Measurements from ENCODE around the gene TBC1D19.

The TBC1D19 gene

GRCh38 chr4:26782830-26783202 lies 198.9 kb downstream of the TBC1D19 start:
- no peak for DNase-seq (ENCODE audit: low spot score)

- no peak for DNase-seq (ENCODE audit: low spot score)
These were observed 200.5 kb downstream of the TBC1D19 start for GRCh38 chr4:26784207-26784865.

GRCh38 chr4:26785312-26785711 lies 201.4 kb downstream of the TBC1D19 start:
- DNase-seq (ENCODE audit: low spot score): no peak

- DNase-seq (ENCODE audit: low spot score): no peak
These were observed 201.9 kb downstream of the TBC1D19 start for GRCh38 chr4:26785810-26786209.

- DNase-seq (ENCODE audit: low spot score): no peak
These were observed 203.0 kb downstream of the TBC1D19 start for GRCh38 chr4:26786916-26787315.

GRCh38 chr4:26787461-26788340 lies 203.8 kb downstream of the TBC1D19 start:
- no peak for DNase-seq (ENCODE audit: low spot score)

- DNase-seq (ENCODE audit: low spot score): no peak
These were observed 204.5 kb downstream of the TBC1D19 start for GRCh38 chr4:26788341-26788733.

GRCh38 chr4:26789208-26789607 lies 205.3 kb downstream of the TBC1D19 start:
- DNase-seq (ENCODE audit: low spot score): no peak

- no peak for DNase-seq (ENCODE audit: low spot score)
These were observed 207.5 kb downstream of the TBC1D19 start for GRCh38 chr4:26791346-26791745.

GRCh38 chr4:26792639-26793038 lies 208.8 kb downstream of the TBC1D19 start:
- DNase-seq (ENCODE audit: low spot score): no peak

- no peak for DNase-seq (ENCODE audit: low spot score)
These were observed 209.9 kb downstream of the TBC1D19 start for GRCh38 chr4:26793735-26794134.

GRCh38 chr4:26796081-26796480 lies 212.2 kb downstream of the TBC1D19 start:
- no peak for DNase-seq (ENCODE audit: low spot score)

- no peak for DNase-seq (ENCODE audit: low spot score)
These were observed 218.9 kb downstream of the TBC1D19 start for GRCh38 chr4:26802790-26803189.

- no peak for DNase-seq (ENCODE audit: low spot score)
These were observed 219.5 kb downstream of the TBC1D19 start for GRCh38 chr4:26803211-26803861.

- no peak for DNase-seq (ENCODE audit: low spot score)
These were observed 220.6 kb downstream of the TBC1D19 start for GRCh38 chr4:26804451-26804850.

- DNase-seq (ENCODE audit: low spot score): no peak
These were observed 221.0 kb downstream of the TBC1D19 start for GRCh38 chr4:26804925-26805324.

Data from left forelimb (tissue), 1 donor.